ENCODE results near the gene RNF223.
A peak's percentile ranks its signal among the peaks of the same experiment; 100 is the strongest.

The RNF223 gene

DNA sequence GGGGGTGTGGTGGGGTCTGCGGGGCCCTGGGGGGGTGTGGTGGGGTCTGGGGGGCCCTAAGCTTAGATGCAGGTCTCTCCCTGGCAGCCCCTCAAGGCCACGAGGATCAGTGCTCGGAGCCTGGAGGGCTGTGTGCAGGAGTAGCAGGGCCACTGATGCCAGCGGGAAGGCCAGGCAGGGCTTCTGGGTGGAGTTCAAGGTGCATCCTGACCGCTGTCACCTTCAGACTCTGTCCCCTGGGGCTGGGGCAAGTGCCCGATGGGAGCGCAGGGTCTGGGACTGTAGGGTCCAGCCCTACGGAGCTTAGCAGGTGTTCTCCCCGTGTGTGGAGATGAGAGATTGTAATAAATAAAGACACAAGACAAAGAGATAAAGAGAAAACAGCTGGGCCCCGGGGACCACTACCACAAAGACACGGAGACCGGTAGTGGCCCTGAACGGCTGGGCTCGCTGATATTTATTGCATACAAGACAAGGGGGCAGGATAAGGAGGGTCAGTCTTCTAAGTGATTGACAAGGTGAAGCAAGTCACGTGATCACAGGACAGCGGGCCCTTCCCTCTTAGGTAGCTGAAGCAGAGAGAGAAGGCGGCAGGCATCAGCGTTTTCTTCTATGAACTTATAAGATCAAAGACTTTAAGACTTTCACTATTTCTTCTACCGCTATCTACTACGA is 8.7 kb downstream of the RNF223 start:
- H3K27ac ChIP-seq: no peak overlapping the region
- TF ChIP-seq, protein P1, sequence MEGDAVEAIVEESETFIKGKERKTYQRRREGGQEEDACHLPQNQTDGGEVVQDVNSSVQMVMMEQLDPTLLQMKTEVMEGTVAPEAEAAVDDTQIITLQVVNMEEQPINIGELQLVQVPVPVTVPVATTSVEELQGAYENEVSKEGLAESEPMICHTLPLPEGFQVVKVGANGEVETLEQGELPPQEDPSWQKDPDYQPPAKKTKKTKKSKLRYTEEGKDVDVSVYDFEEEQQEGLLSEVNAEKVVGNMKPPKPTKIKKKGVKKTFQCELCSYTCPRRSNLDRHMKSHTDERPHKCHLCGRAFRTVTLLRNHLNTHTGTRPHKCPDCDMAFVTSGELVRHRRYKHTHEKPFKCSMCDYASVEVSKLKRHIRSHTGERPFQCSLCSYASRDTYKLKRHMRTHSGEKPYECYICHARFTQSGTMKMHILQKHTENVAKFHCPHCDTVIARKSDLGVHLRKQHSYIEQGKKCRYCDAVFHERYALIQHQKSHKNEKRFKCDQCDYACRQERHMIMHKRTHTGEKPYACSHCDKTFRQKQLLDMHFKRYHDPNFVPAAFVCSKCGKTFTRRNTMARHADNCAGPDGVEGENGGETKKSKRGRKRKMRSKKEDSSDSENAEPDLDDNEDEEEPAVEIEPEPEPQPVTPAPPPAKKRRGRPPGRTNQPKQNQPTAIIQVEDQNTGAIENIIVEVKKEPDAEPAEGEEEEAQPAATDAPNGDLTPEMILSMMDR (conservative IDR thresholded peaks at IDR 0.05): no peak

DNA sequence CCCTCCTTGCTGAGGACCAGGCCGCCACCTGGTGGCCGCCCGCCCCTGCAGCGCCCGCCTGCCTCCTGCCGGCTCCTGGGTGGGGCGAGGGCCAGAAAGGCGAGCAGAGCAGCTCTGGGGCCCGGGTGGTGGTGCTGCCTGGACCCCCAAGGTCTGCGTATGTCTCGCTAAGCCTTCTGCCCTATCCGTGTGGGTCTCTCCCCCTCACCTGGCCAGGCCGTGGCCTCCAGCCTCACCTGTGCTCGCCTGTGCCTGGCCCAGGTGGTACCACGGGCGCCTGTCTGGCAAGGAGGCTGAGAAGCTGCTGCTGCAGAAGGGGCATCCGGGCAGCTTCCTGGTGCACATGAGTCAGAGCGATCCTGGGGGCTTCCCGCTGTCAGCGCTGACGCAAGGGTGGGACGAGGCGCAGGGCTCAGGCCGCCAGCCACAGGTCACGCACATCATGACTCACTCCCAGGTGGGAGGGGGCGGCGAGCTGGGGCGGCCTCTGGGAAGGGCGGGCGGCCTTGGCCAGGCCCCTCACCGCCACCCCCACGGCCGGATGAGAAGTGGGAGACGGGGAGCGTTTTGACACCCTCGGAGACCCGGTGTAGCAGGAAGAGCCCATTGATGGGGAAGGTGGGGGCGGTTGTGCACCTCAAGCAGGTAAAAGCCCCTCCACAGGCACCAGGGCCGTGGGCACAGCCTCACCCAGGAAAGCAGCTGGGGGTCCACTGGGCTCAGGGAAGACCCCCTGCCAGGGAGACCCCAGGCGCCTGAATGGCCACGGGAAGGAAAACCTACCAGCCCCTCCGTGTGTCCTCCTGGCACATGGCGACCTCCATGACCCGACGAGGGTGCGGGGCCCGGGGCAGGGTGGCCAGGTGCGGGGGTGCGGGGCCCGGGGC is 9.9 kb downstream of the RNF223 start:
- H3K27ac ChIP-seq: peak overlapping the region; percentile 40; the same call in 1 of the 2 replicates

DNA sequence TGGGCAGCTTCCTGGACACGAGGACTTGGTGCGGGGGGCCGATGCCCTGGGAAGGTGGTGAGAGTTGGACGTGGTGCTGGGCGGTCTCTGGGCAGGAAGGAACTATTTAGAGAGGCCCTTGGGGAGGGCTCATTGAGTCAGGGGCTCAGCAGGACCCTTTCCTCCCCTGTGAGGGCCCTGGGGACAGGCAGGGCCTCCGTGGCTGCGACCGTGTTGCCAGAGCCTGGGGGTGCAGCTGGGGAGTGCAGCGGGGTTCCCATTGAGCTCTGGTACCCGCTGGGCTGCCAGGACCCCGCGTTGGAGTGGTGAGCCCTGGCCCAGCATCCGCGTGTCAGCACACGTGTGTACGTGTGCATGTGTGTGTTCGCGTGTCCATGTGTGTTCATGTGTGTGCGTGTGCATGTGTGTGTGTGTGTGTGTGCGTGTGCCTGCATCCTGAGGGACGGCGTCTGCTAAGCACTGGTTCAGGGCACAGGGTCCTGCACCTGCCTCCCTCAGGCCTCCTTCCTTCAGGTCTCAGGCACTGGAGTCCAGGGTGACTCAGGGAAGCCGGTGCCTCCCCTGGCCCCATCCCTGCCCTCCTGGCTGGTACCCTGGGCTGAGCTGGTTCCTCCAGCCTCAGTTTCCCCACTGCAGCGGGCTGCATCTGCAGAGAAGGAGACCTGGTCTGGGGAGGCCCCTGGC is 10.7 kb downstream of the RNF223 start:
- peak overlapping the region; percentile 40; the same call in 1 of the 2 replicates for H3K27ac ChIP-seq
- TF ChIP-seq, protein P1 (conservative IDR thresholded peaks at IDR 0.05): no peak

More for the DNA sequence above, 9.9 kb downstream of the RNF223 start:
- TF ChIP-seq, protein P1 (conservative IDR thresholded peaks at IDR 0.05): peak; percentile 98

DNA sequence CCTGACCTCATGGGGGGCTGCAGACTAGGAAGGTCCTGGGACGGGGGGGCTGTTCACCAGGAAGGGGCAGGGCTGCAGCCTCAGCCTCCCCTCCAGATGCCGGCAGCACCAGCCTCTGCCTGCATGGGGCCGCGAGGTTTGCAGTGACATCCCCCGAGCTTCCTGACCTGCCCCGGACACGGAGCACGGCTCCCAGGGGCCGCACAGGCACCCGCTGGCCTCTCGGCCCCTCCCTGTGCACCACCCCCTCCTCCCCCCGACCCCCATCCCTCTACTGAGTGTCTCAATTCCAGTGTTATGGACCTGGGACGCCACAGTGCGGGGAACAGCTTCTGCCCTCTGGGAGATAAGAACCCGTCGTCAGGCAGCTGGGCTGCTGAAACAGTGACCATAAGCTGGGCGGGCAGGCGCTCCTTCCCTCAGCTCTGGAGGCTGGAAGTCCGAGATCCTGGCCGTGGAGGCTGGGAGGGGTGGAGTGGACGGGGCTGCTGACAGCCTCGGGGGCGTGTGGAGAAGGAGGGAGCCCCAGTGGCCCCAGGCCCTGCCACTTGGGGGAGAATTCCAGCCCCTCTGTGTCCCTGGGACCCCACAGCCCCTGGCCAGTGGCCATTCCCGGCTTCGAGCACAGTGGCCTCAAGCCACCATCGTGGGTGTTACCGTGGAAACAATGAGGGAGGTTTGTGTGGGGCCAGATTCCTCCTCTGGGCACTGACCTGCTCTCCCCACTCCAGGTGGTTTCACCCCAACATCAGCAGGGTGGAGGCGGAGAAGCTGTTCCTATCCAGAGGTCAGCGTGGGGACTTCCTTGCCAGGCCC is 11.6 kb downstream of the RNF223 start:
- no peak overlapping the region for H3K27ac ChIP-seq
- TF ChIP-seq, protein P1 (conservative IDR thresholded peaks at IDR 0.05): no peak

DNA sequence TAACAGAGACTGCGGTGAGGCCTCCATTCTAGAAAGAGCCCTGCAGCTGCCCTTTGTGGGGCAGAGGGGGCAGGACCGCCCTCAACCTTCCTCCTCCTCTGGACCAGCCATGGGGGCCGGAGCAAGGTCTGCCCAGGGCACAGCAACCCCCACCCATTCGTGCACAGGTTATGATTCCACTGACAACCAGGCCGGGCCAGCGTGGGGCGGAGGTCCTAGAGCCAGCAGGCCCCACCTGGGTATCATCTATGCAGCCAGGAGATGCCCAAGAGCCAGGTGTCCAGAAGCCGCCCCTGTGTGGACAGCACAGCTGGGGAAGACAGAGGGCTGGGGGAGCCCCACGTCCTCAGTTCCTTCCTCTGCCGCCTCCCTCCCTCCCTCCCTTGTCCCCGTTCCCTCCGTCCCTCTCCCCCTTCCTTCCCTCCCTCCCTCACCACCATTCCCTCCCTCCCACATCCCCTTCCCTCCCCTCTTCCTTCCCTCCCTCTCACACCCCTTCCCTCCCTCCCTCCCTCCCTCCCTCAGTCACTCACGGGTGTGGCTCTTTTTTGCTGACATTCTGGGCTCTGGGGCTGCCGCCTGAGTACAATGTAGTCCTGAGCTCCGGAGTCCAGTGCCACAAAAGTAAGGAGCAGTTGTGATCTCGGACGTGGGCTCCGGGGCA is 12.3 kb downstream of the RNF223 start:
- TF ChIP-seq, protein P1 (conservative IDR thresholded peaks at IDR 0.05): no peak
- no peak overlapping the region for H3K27ac ChIP-seq

DNA sequence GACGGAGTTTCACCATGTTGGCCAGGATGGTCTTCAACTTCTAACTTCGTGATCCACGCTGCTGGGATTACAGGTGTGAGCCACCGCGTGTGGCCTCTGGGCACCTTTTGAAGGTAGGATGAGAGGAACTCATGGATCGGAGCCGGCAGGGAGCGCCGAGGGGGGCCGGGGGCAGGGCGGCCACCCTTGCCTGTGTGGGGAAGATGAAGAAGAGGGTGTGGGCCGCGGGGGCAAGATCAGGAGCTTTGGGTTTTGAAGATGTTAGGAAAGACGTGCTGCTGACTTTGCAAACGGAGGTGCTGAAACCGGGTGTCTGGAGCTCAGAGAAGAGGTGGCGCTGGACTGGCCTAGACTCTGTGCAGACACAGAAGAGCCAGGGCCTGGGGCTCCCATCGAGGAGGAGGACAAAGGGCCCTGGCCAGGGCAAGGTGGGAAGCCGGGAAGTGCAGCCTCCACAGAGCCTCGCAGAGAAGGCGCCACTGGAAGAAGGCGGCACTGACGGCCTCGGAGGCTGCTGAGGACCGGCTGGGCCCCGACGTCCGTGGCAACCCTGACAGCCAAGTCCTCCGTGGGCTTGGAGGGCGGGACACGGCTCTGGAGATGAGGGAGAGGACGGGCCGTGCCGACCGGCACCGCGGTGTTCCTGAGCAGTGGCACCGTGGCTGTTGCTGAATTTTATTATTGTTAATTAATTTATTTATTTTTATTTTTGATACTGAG is 13.7 kb downstream of the RNF223 start:
- no peak overlapping the region for H3K27ac ChIP-seq
- TF ChIP-seq, protein P1 (conservative IDR thresholded peaks at IDR 0.05): no peak
